Activated naive CD4-positive, alpha-beta T cell treated with Interleukin-2 at 50 U/mL for 16 hours (primary cell): ENCODE data around the gene LRRC28.
"Not testable (repeated sequence)": the region's sequence is repeated elsewhere in the genome, so short reads cannot be mapped to it uniquely, and the experiment has no call there.

Source experiments
- DNase-seq: peaks from one replicate; pipeline ENCODE4 v3.0.0-alpha.2; 2020

LRRC28 gene

DNA sequence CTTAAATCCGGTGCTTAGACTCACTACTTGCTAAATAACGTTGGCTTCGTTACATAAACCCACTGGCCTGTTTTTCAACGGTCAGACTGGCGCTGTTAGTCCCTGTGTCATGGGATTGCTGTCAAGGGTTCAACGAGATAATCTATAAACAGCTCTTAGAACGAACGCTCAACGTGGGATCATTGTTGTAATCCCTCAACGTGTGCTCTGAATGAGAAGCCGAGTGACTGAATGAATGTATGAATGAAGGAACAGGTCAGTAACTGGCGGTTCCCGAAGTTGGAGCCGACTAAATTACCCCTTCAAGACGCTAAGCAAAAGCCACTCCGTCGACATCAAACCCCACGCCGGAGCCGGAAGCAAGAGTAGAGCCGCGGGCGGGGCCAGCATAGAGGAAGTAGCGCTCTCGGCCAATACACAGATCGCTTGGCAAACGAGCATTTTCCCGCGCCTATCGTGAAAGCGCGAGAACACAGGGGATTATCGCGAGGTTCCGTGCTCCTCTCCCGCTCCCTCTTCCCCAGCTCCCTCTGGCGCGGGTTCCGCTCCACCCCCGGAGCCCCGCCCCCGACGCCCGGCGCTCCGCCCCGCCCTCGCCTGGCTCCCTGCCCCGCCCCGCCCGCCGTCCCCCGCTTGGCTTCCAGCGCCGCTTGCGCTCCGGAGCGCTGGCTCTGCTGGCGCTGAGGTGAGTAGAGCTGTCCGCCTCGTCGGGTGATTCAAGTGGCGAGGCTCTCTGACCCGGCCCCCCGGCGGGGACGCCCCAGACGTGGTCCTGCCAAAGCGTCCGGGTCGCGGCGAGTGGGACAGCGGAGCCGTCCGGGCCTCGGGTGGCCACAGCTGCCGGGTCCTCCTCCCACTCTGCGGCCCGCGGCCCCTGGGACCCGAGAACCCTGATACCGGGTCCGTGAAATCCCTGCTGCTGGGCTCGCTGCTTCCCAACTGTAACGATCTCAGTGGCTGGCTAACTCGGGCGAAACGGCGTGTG, at the start of gene LRRC28:
Gene LRRC28 (plus strand): TSS at position 625 of the 985 bp plus-strand sequence. CDS start 4,477 bp downstream, outside the sequence.
- peak; percentile 96 for DNase-seq

DNA sequence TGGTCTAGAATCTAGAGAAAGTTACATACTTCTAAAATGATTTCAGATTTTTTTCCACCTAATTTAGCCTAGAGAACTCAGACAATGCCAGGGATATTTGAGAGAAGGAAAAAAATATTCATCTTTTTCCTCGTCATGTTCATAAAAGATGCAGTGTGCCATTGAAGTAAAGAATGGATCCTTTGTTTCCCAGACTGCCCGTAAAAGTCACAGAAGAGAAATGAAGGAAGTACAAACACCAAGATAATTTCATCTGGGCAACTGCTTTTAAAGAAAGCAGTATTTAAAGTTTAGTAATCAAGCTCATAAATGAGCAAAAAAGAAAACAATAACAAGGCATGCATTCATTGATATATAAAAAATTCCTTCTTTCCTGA, 49.1 kb upstream of the LRRC28 start:
- no peak for DNase-seq

DNA sequence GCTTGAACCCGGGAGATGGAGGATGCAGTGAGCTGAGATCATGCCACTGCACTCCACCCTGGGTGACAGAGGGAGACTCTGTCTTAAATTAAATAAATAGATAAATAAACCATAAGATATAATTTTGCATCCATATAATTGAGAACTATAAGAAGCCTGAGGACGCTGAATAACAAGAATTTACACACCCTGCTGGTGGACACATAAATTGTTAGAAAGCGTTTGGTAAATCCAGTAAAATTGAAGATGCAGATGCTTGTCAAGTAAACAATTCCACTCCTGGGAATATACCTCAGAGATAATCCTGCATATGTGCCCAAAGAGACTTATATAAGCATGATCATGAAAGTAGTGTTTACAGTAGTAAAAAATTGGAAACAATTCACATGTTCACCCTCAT, 43.6 kb upstream of the LRRC28 start:
- DNase-seq = no peak

DNA sequence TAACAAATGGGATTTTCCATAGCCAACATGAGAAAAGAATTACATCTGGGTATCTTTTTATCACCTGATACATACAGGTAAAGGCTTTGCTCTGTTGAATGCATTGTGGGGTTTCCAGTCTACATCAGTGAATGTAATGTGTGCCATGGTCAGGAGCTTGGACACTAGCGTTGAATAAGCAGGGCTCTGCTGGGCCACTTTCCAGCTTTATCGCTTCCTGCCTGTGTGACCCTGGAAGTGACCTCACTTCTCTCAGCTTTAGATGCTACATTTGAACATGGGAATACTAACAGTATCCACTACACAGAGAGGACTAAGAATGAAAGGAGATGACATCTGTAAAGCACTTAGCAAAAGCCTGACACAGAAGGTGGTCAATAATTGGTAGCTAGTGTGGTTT, 42.0 kb upstream of the LRRC28 start:
- no peak for DNase-seq

DNA sequence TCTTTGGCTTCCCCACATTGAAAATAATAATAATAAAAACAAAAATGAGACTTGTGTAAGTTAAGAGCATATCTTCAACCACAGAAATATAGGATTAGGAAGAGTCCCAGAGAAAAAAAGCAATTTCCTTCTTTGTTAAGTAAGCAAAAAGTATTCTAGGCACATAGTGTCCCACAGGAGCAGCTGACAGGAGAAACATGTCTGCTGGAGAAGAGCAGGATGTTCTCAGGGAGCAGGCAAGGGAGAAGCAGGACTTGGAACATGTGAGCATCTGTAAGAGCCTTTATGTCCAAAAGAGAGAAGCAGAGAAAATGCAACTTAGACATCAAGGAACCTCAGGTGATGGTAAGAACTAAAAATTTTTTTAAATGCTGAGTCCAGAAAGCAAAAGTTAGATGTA, 40.9 kb upstream of the LRRC28 start:
- DNase-seq = no peak

DNA sequence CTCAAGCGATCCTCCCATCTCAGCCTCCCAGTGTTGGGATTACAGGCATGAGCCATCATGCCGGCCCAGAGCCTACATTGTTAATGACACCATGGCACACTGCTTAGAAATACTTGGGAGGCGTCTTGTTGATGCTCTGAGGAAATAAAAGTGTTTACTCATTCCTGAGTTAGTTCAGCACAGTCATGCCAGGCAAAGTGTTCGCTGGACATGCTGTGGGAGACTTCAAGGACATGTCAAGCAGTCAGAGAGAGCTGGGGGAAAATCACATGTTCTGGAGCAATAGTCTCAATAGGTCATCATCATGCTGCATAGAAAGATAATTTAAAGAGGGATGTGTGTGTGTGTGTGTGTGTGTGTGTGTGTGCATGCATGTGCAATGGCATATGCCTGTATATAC, 39.4 kb upstream of the LRRC28 start:
- no peak for DNase-seq

DNA sequence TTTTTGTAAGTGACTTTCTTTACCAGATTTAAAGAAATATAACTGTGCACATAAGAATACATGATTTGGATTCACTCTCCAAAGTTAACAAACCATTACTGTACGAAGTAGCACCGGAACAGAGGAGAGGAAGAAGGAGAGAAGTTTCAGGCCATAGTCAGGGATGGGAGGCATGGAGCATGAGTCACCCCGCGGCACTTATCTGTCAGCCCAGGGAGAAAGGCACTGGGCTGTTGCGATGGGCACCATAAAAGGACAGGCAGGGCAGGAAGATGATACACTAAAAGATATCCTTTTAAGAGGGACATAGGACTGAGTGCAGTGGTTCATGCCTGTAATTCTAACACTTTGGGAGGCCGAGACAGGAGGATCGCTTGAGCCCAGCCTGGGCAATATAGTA, 38.9 kb upstream of the LRRC28 start:
- DNase-seq = no peak

DNA sequence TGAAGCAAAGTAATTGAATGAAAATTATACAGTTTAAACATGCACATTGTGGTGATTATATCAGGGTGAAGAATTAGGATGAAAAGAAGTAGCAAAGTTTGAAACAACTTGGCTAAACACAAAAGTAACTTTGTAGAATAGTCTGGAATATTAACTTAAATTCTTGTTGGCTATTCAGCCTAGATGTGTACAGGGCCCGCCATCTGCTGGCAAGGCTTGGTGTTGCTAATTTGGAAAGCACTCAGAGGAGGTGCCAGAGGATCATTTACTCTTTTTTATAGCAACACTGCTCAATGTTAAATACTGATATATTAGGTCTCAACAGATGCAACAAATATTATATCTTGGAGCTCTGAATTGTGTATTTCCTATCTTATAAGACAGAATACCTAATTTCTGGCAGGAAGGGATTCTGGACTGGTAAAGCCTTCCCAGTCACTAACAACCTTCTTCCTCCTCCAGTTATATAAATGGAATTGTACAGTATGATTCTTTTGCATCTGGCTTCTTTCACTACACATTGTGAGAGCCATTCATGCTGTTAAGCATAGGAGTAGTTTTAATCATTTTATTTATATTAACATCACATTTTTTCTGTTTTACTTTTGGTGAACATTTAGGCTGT, 38.0 kb upstream of the LRRC28 start:
- DNase-seq = peak; percentile 56

DNA sequence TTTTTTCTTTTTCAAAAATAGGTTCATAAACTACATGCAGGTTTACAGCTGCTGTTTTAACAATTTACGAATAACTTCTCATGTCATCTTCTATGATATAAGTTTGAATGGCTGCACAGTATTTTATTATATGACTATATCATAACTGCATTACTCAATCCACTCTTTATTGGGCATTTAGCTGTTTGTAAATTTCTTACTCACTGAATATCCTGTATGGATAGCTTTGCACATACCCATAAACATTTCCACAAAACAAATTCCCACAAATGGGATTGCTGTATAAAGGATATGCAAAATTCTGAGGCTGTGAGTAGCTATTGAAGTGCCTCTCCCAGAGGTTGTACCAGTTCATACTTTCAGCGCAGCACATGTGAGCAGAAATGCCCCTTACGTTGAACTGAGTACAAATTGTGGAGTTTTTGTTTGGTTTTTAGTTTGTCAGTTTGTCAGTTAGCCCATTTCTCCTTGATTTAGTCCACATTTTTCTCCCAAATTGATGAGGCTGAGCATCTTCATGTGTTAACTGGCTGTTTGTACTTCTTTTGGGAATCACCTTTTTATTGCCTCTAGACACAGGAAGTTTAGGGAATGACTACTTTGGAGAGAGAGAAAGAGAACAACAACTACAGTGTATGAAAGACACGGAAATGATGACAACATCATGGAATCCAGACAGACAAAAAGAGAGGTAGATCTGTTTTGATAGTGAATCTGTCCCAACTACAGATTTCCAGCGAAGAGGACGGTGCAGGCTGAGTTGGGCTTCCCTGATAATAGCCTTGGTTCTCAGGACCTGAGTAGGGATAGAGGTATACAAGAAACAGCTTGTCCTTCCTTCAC, 26.7 kb upstream of the LRRC28 start:
- DNase-seq = no peak

DNA sequence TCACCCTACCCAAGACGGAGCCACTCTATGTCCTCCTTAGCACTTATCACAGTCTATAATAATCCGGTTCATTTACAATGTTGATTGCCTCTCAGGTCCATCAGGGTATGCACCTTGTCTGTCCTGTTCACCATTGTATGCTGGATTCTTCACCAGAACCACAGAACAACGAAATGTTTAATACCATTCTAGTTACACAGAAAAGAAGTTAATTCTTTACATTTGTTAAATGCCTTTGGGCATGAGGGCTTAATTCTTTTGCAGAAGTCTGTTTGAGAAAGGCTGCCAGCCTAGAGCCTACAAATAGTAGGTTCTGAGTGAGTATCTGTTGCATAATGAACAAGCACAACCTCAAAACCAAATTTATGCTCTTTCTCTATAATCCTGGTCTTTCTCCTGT, 24.5 kb upstream of the LRRC28 start:
- no peak for DNase-seq

DNA sequence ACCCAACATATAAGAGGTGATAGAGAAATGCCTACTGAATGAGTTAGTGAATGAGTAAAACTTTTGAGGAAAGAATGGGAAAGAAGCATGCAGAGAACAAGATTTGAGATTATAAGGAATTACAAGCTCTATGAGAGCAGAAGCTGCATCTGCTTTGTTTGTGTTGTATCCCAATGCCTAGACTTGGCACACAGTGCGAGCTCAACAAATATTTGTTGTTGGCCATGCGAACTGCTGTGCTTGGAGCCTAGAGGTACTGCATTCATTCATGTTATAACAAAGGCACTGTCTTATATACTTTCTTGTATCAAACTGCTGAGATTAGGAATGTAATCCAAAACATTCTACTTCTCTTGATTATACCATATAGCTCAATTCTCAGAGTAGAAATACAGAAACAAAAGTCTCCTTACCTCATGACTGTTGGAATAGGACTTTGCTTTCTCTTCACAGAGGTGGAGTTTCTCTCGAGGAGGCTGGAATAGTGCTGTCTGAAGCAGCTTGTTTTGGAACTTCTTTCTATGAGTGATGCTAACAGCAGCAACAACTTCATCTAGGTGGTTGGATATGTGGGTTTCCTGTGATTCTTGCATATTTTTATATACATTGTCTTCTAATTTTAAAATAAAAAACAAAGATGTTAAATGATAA, 23.0 kb upstream of the LRRC28 start:
- DNase-seq = no peak

DNA sequence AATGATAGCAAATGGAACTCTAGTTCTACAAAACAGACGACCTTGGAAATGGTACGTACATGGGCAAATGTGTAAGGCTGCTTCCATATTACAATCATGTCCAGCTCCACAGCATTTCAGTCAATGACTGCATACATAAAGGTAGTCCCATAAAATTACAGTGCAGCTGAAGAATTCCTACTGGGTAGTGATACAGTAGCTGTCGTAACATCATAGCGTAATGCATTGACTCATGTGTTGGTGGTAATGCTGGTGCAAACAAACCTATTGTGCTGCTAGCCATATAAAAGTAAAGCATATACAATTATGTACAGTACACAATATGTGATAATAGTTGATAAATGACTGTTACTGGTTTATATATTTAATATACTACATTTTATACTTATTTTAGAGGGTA, 20.4 kb upstream of the LRRC28 start:
- DNase-seq = no peak

DNA sequence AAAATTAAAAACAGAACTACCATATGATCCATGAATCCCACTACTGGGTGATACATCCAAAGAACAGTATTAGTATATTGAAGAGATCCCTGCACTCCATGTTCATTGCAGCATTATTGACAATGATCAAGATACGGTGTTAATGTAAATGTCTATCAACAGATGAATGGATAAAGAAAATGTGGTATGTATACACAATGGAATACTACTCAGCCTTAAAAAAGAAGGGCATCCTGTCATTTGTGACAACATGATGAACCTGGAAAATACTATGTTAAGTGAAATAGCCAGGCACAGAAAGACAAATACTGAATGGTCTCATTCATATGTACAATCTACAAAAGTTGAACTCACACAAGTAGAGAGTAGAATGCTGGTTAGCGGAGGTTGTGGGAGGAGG, 18.5 kb upstream of the LRRC28 start:
- no peak for DNase-seq

DNA sequence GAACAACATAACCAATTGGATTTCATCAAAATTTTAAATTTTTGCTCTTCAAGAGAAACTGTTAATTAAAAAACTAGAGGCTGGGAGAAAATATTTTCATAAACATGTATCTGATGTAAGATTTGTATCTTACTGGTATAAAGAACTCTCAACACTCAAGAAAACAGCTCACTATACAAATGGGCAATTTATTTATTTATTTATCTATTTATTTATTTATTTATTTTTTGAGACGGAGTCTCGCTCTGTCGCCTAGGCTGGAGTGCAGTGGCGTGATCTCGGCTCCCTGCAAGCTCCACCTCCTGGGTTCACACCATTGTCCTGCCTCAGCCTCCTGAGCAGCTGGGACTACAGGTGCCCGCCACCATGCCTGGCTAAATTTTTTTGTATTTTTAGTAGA, 17.1 kb upstream of the LRRC28 start:
- DNase-seq = not testable (repeated sequence)

DNA sequence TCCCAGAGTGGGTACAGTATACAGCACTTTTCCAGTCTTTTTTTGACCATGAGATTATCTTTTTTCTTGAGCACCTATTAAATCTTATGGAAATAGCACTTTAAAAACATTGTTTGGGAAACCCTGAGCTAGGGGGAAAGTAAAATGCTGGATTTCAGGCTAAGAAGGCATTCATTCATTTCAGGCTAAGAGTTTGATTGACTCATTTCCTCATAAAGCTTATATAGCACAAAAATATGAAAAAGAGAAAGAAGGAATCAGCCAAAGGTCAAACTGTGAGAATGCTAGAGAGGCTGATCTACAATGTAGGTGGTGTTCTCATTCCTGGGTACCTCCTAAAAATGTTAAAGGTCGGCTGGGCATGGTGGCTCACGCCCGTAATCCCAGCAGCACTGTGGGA, 12.4 kb upstream of the LRRC28 start:
- DNase-seq = no peak

DNA sequence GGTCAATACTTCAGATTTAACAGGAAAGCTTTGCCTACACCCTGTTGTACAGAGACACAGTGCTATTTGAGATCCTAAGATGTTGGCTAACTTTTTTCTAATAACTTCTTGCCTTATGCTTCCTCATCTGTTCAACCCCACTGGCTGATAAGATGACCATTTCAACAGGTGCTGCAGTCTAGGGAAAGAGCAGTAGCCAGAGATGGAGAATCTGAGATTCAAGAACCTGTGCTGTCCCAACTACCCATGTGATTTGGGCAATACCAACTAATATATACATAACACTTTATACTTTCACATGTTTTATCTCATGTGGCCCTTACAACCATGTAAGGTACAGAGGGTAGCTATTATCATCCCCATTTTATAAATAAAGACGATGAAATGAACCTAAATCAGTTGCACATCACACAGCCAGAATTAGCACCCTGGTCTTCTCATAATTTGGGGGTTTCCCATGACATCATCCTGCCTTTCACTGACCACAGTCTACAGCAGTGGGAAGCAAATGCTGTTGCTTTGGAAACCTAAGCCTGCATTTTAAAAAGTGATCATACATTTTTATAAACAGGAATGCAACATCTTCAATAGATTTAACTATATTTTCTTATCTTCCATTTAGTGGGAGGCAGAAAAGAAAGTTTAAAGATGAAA, 11.6 kb upstream of the LRRC28 start:
- DNase-seq = no peak

DNA sequence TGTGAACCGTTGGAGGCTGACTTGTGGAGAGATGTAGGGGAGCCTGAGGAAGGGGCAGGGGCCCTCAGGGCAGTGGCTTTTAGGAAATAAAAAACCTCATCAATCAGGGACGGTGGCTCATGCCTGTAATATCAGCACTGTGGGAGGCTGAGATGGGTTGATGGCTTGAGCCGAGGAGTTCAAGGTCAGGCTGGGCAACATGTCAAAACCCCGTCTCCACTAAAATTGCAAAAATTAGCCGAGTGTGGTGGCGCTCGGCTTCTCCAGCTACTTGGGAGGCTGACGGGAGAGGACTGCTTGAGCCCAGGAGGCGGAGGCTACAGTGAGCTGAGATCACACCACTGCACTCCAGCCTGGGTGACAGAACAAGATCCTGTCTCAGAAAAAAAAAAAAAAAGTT, 9.5 kb upstream of the LRRC28 start:
- DNase-seq = no peak

DNA sequence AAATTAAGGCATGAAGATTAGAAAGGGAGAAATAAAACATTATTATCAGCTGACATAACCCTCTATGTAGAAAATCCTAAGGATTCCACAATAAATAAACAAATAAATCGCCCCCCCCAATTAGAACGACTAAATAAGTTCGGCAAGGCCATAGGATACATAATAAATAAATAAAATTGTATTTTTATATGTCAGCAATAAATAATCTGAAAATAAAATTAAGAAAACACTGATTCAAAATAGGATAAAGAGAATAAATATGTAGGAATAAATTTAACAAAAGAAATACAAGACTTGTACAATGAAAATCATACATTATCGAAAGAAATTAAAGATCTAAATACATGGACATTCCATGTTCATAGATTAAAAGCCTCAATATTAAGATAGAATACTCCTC, 7.0 kb upstream of the LRRC28 start:
- no peak for DNase-seq

DNA sequence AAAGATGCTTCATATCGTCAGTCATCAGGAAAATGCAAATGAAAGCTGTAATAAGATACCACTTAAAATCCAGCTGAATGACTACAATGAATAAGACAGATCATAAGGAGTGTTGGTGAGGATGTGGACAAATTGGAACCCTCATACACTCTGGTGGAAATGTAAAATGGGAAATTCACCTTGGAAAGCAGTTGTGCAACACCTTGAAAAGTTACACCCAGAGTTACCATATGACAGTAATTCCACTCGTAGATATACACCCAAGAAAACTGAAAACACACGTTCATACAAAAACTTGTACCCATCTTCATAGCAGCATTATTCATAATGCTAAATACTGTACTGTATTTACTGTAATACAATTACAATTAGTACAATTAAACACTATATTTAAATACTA, 4.2 kb upstream of the LRRC28 start:
- no peak for DNase-seq

DNA sequence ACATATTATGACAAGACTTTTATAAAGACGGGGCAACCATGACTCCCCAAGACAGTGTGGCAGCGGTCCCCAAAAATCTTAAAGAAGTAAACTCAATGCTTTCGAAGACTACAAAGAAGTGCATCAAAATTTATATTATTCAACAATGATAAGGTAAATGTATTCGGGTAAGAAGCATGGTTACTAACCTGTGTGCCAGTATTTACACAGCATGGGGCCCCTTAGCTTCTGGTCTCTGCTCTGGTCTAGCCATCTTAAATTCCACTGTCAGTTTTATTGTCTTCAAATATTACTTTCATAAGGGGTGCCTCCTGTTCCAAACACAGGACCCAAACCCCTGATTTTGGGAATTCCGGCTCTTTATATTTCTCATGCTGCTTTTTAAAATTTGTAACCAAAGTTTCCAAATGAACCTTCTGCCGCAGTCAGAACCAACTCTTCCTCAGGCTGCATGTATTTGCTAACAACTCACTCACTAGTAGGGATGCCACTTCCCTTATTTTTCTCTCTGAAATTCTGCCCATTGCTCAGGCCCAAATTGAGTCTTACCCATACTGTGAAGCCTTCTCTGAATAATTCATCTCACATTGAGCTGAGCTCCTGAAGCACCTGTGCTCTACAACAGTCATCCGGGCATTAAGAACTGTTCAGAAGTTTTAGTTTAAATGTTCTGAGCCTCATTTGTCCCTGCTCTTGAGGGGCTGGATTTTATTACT, 3.1 kb upstream of the LRRC28 start:
- DNase-seq = no peak

DNA sequence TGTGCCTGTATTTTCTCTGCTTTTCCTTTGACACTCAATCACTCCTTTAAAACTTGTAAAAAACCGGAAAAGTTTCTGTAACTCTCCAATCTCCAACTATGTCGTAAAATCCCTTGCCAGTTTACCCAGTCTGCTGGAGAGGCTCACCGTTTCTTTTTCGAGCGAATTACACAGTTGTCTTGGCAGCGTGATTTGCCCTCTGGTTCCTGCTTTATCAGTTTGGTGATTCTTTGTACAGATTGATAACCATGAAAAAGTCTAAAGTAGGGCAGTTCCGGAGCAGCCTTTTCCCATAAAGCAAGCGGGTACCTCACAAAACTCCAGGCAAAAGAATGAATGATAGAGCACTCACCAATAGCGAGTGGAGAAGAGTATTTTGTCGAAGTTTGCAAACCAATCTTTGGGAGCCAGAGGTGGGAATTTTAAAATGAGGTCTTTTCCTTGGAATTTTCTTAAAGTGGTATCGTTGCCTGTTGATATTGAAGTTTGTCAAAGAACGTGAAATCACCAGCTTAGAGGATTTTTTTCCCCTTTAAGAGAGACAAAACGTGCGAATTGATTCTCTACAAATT, 1.9 kb upstream of the LRRC28 start, which contains the start of gene TTC23:
Gene TTC23 (minus strand): TSS at position 312 of the 572 bp plus-strand sequence. CDS start 20,869 bp downstream, outside the sequence.
- no peak for DNase-seq
